Fibroblast of lung (primary cell): Measurements from ENCODE around the gene FNDC4.

Experiments used
- EZH2 ChIP-seq: IDR thresholded peaks from 2 replicates; pipeline ENCODE4 v1.5.1; 2012; ENCODE audit warnings: low read length, control low read depth, mild to moderate bottlenecking; ENCODE audit errors: missing control alignments
- TF ChIP-seq, protein P1 (sequence below), 2 donors: IDR thresholded peaks in 1 of 2; conservative IDR thresholded peaks in 1 of 2; 1 replicate in 1 of 2; 2 replicates in 1 of 2; pipeline ENCODE4 v1.5.1; 2011 to 2012; ENCODE audit warnings: low read length in 2 of 2, control low read depth in 1 of 2, inconsistent platforms in 1 of 2, low read depth in 1 of 2, mild to moderate bottlenecking in 1 of 2

DNA sequence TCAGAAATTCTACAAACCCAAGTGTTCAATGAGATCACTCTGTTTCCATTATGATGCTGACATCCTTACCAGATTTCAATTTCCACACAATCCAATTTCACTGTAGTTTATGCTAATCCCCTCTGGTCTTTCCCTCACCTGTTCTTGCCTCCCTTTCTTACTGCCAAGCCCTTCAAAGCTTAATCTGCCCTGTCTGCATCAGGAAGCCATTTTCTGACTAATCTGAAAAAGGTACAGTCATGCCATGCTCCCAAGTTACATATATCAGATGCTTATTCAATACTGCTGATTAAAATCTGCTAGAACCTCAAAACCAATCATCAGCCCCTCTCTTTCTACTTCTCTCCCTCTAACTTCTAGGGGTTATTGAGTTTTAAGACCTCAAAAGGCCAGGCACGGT lies 43.9 kb downstream of the FNDC4 start:
- no peak for TF ChIP-seq EZH2
- TF ChIP-seq, protein P1, sequence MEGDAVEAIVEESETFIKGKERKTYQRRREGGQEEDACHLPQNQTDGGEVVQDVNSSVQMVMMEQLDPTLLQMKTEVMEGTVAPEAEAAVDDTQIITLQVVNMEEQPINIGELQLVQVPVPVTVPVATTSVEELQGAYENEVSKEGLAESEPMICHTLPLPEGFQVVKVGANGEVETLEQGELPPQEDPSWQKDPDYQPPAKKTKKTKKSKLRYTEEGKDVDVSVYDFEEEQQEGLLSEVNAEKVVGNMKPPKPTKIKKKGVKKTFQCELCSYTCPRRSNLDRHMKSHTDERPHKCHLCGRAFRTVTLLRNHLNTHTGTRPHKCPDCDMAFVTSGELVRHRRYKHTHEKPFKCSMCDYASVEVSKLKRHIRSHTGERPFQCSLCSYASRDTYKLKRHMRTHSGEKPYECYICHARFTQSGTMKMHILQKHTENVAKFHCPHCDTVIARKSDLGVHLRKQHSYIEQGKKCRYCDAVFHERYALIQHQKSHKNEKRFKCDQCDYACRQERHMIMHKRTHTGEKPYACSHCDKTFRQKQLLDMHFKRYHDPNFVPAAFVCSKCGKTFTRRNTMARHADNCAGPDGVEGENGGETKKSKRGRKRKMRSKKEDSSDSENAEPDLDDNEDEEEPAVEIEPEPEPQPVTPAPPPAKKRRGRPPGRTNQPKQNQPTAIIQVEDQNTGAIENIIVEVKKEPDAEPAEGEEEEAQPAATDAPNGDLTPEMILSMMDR (conservative IDR thresholded peaks at IDR 0.05 in 1 of 2, IDR thresholded peaks at IDR 0.05 in 1 of 2; ENCODE audit: low read depth in 1 of 2, low read length in 2 of 2): no peak
